ENCODE data around the gene CEP170B. TPM values are rescaled to one million over a fixed set of nuclear protein-coding genes. Genes with fewer than 3 reads are reported as not detected.

CEP170B gene
- total RNA-seq, 1 donor from 2014 or later, result 80.4 TPM

- TF ChIP-seq CTCF (IDR thresholded peaks at IDR 0.05; ENCODE audit: partially characterized antibody, unreplicated experiment), result no peak
- DNase-seq, result no peak
- Mint-ChIP-seq H3K27me3 (ENCODE audit: unreplicated experiment) (peaks cover 6% of the 10 kb centered on the region), H3K27ac (ENCODE audit: unreplicated experiment) (no peak overlapping the region), H3K36me3 (ENCODE audit: unreplicated experiment) (no peaks in the 10 kb centered on the region), H3K4me3 (ENCODE audit: unreplicated experiment) (no peak overlapping the region), H3K4me1 (ENCODE audit: low read depth, unreplicated experiment) (no peaks in the 10 kb centered on the region), H3K9me3 (ENCODE audit: unreplicated experiment) (peaks cover 2% of the 10 kb centered on the region)
Observed at GRCh38 chr14:104859900-104860299, 5.2 kb upstream of the CEP170B start.

GRCh38 chr14:104860414-104860813 lies 4.7 kb upstream of the CEP170B start:
- H3K27me3 Mint-ChIP-seq (ENCODE audit: unreplicated experiment), result peaks cover 6% of the 10 kb centered on the region
- H3K27ac Mint-ChIP-seq (ENCODE audit: unreplicated experiment), result no peak overlapping the region
- H3K9me3 Mint-ChIP-seq (ENCODE audit: unreplicated experiment), result peaks cover 2% of the 10 kb centered on the region
- TF ChIP-seq CTCF (IDR thresholded peaks at IDR 0.05; ENCODE audit: partially characterized antibody, unreplicated experiment), result no peak
- no peaks in the 10 kb centered on the region for H3K36me3 Mint-ChIP-seq (ENCODE audit: unreplicated experiment)
- no peak overlapping the region for H3K4me3 Mint-ChIP-seq (ENCODE audit: unreplicated experiment)
- H3K4me1 Mint-ChIP-seq (ENCODE audit: low read depth, unreplicated experiment), result no peaks in the 10 kb centered on the region
- DNase-seq, result no peak

- H3K9me3 Mint-ChIP-seq (ENCODE audit: unreplicated experiment), result no peaks in the 10 kb centered on the region
- no peaks in the 10 kb centered on the region for H3K4me1 Mint-ChIP-seq (ENCODE audit: low read depth, unreplicated experiment)
- DNase-seq, result no peak
- H3K27ac Mint-ChIP-seq (ENCODE audit: unreplicated experiment), result no peak overlapping the region
- peak overlapping the region; percentile 21 for H3K4me3 Mint-ChIP-seq (ENCODE audit: unreplicated experiment)
- no peak for TF ChIP-seq CTCF (IDR thresholded peaks at IDR 0.05; ENCODE audit: partially characterized antibody, unreplicated experiment)
- H3K27me3 Mint-ChIP-seq (ENCODE audit: unreplicated experiment), result peaks cover 6% of the 10 kb centered on the region
- no peaks in the 10 kb centered on the region for H3K36me3 Mint-ChIP-seq (ENCODE audit: unreplicated experiment)
Observed at GRCh38 chr14:104863131-104863862, 1.8 kb upstream of the CEP170B start.

- Mint-ChIP-seq H3K36me3 (ENCODE audit: unreplicated experiment) (no peaks in the 10 kb centered on the region), H3K4me3 (ENCODE audit: unreplicated experiment) (no peak overlapping the region), H3K27me3 (ENCODE audit: unreplicated experiment) (peaks cover 6% of the 10 kb centered on the region), H3K27ac (ENCODE audit: unreplicated experiment) (no peak overlapping the region), H3K4me1 (ENCODE audit: low read depth, unreplicated experiment) (no peaks in the 10 kb centered on the region), H3K9me3 (ENCODE audit: unreplicated experiment) (no peaks in the 10 kb centered on the region)
- no peak for TF ChIP-seq CTCF (IDR thresholded peaks at IDR 0.05; ENCODE audit: partially characterized antibody, unreplicated experiment)
- DNase-seq, result no peak
Observed at GRCh38 chr14:104863923-104864266, 1.2 kb upstream of the CEP170B start.

- no peaks in the 10 kb centered on the region for H3K4me1 Mint-ChIP-seq (ENCODE audit: low read depth, unreplicated experiment)
- H3K27me3 Mint-ChIP-seq (ENCODE audit: unreplicated experiment), result peaks cover 6% of the 10 kb centered on the region
- H3K36me3 Mint-ChIP-seq (ENCODE audit: unreplicated experiment), result no peaks in the 10 kb centered on the region
- H3K4me3 Mint-ChIP-seq (ENCODE audit: unreplicated experiment), result peak overlapping the region; percentile 42
- DNase-seq, result peak; percentile 32
- TF ChIP-seq CTCF (IDR thresholded peaks at IDR 0.05; ENCODE audit: partially characterized antibody, unreplicated experiment), result no peak
- no peaks in the 10 kb centered on the region for H3K9me3 Mint-ChIP-seq (ENCODE audit: unreplicated experiment)
- H3K27ac Mint-ChIP-seq (ENCODE audit: unreplicated experiment), result no peak overlapping the region
Observed at GRCh38 chr14:104864267-104865080, 594 bp upstream of the CEP170B start.

Measured in glutamatergic neuron (in vitro differentiated cells).